ENCODE data around the gene ATP6V0C.
A peak's percentile ranks its signal among the peaks of the same experiment; 100 is the strongest.
"Not testable (repeated sequence)": the region's sequence is repeated elsewhere in the genome, so short reads cannot be mapped to it uniquely, and the experiment has no call there.

The ATP6V0C gene

GRCh38 chr16:2529961-2530628 is 16.3 kb downstream of the ATP6V0C start:
- no peak for FAIRE-seq

- FAIRE-seq, result no peak
These were observed 17.0 kb downstream of the ATP6V0C start for GRCh38 chr16:2530629-2531318.

GRCh38 chr16:2531371-2531695 is 17.6 kb downstream of the ATP6V0C start, which contains the start of gene CEMP1:
TSS of gene CEMP1 (minus strand) at chr16:2531408. CDS start at chr16:2531073, 335 bp downstream.
- FAIRE-seq, result no peak

GRCh38 chr16:2531696-2532493 is 18.1 kb downstream of the ATP6V0C start:
- peak; percentile 97 for FAIRE-seq

GRCh38 chr16:2532494-2533141 is 18.9 kb downstream of the ATP6V0C start:
- no peak for FAIRE-seq

DNA sequence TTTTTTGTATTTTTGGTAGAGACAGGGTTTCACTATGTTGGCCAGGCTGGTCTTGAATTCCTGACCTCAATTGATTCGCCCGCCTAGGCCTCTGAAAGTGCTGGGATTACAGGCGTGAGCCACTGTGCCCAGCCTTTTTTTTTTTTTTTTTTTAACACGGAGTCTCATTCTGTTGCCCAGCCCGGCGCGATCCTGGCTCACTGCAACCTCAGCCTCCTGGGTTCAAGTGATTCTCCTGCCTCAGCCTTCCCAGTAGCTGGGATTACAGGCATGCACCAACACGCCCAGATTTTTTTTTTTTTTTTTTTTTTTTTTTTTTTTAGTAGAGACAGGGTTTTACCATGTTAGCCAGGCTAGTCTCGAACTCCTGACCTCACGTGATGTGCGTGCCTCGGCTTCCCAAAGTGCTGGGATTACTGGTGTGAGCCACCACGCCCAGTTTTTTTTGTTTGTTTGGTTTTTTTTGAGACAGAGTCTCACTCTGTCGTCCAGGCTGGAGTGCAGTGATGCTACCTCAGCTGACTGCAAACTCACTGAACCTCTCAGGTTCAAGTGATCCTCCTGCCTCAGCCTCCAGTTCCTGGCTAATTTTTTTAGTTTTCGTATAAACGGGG is 19.5 kb downstream of the ATP6V0C start:
- not testable (repeated sequence) for FAIRE-seq

DNA sequence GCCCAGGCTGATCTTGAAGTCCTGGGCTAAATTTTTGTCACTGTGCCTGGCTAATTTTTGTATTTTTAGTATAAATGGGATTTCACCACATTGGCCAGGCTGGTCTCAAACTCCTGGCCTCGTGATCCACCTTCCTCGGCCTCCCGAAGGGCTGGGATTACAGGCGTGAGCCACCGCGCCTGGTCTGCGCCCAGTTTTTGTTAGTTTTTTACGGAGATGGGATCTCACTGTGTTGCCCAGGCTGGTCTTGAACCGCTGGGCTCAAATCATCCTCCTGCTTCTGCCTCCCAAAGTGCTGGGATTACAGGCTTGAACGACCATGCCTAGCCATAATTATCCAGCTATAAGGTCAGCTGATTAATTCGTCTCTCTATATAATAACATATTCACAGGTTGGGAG is 20.2 kb downstream of the ATP6V0C start:
- FAIRE-seq, result no peak

DNA sequence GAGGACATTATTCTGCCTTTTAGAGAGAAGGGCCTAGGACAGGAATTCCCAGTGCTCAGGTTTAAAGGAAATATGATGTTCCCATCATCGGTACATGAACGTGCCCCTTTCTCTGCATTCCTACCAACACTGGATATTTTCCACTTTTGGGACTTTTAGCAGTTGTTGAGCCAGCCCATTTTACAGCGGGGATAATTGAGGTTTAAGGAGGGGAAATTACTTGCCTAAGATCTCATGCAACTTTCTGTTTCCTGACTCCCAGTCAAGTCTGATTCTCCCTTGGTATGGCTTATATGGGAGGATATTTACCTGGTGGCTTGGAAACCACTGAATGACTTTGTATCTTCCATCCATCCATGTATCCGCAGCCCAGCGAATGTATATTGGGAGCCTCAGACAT is 20.6 kb downstream of the ATP6V0C start:
- FAIRE-seq, result not testable (repeated sequence)

GRCh38 chr16:2535625-2536013 is 21.9 kb downstream of the ATP6V0C start:
- FAIRE-seq, result no peak

DNA sequence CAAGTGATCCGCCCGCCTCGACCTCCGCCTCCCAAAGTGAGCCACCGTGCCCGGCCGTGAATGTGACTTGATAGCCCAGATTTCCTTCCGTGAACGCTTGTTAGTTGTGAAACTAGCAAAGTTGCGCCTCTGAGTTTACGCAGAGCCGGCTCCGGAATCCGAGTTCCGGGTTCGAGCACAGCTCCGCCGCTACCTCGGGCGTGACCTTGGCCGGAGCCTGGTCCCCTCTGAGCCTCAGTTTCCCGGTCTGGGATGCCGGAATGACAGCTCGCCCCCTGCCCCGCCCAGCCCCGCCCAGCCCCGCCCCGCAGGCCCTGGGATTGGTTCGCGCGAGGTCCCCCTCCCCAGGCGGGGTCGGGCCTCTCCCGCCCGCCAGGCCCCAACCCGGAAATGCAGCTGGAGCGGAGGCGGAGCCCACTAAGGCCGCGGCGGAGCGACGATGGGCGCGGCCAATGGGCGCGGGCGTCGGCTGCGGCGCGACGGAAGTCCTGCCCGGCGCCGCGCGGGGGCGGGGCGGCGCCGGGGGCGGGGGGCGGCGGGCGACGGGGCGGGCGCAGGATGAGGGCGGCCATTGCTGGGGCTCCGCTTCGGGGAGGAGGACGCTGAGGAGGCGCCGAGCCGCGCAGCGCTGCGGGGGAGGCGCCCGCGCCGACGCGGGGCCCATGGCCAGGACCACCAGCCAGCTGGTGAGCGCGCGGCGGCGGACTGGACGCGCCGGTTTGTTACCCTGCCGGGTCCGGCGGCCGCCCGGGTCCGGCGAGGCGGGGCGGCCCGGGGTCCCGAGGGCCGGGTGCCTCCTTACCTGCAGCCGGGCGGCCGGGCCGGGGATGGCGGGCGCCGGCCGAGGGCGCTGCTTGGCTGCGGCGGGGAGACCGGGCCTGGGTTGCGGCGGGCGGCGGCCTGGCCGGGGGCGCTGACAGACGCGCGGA is 24.0 kb downstream of the ATP6V0C start, which contains the start of gene PDPK1:
Gene PDPK1 (plus strand): TSS at position 571 of the 929 bp plus-strand sequence. CDS start 92 bp downstream, at position 663.
- FAIRE-seq, result no peak

- FAIRE-seq, result not testable (repeated sequence)
These were observed 25.6 kb downstream of the ATP6V0C start for GRCh38 chr16:2539192-2539844.

DNA sequence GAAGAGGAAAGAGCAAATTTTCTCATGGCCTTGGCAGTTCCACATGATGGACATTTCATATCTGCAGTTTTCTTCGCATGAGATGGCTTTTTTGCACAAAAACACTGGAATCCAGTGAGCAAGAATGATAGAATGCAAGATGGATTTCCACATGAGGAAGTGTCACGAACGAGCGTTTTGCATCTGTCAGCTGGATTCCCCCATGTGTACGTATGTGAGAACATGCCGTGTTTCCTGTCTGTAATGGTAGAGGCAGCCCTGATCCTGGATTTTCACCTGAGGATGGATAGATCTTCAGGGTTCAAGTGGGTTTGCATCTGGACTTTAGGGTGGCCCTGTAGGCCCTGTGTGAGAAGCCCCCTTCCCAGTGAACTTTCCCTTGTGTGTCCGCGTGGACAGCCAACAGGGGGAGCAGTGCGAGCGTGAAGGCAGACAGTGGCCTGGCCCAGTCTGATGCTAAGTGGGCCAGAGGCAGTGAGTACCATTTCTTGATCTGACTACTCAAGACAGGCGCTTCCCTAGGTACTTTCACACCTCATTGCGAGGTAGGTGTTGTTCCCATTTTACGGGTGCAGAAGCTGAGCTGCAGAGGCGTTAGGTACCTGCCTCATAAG is 26.2 kb downstream of the ATP6V0C start:
- not testable (repeated sequence) for FAIRE-seq

- FAIRE-seq, result not testable (repeated sequence)
These were observed 27.2 kb downstream of the ATP6V0C start for GRCh38 chr16:2540912-2541311.

DNA sequence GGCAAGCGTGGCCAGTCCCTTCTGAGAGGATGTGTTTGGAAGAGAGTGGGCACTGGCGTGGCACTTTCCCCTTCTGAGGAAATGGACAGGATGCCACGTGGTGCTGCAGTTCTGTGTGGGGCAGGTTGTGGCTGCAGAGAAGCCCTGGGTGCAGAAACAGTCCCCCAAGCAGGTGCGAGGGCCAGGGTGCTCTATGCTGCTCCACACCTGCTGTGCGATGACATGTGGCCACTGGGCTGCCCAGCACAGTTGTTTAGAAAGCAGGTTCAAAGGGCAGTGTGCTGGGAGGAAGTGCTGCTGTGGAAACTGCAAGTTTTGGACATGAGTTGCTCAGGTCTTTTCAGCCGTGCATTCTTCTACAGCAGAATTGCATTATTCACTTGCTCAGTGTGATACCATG is 27.7 kb downstream of the ATP6V0C start:
- FAIRE-seq, result not testable (repeated sequence)

- not testable (repeated sequence) for FAIRE-seq
These were observed 30.0 kb downstream of the ATP6V0C start for GRCh38 chr16:2543771-2544170.

DNA sequence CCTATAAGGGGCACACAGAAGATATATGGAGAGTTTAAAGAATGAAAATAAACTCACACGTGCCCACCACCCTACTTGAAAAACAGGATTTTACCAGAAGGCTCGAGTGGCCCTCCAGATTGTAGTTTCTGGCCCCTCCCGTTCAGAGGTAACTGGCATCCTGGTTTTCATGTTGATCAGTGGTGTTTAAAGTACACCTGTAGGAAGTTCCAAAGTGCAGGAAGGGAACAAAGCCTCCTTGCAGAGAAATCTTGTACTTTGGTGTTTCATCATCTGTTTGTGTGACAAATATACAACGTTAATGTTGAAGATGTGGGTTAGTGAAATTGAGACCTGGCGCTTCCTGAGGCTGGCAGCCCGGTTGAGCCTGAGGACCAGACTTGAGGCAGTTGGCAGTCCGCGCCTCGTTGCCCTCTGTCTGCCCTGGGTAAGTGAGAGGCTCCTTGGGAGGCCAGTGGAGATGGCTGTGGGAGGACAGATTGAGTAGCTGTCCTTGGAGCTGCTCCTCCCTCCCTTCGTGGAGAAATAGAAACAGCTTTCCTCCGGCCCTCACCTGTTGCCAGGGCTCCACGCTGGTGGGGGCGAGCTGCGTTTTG is 36.6 kb downstream of the ATP6V0C start:
- not testable (repeated sequence) for FAIRE-seq

DNA sequence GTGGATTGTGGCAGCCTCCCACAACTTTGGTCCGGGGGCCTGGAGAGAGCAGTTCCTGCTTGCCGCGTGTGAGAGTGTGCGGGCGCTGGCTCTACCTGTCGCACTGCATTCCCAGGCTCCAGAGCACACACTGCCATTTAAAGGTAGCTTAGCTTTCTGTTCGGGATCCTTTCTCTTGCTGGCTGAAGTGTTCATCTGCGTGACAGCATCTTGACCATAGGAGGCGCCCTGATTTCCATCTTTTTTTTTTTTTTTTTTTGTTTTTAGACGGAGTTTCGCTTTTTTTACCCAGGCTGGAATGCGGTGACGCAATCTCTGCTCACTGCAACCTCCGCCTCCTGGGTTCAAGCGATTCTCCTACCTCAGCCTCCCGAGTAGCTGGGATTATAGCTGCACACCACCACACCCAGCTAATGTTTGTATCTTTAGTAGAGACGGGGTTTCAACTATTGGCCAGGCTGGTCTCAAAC is 37.7 kb downstream of the ATP6V0C start:
- FAIRE-seq, result not testable (repeated sequence)

GRCh38 chr16:2554709-2555425 is 41.1 kb downstream of the ATP6V0C start:
- not testable (repeated sequence) for FAIRE-seq

GRCh38 chr16:2557150-2557549 is 43.4 kb downstream of the ATP6V0C start:
- not testable (repeated sequence) for FAIRE-seq
